Calu3 (cell line): ENCODE measurements around the gene ACKR1. TPM values are rescaled to one million over a fixed set of nuclear protein-coding genes. Genes with fewer than 3 reads are reported as not detected.

ENCODE experiments used
- BruUV-seq: library from RNA; stranded (reverse); fragments of 400-500 nt; replicated peaks from 2 replicates; lab custom pipeline; 2021; lab: Mats Ljungman, UMichigan
- CTCF ChIA-PET: fragments of 300-600 bp; sonication (Branson Sonifier 250); formaldehyde crosslinking; loops from one replicate; lab custom pipeline; 2022; ENCODE audit warnings: antibody characterized with exemption; lab: Charles Lee
- DNase-seq: peaks from one replicate; pipeline ENCODE4 v3.0.0; 2022
- H3K27ac Mint-ChIP-seq: one replicate; pipeline ENCODE4 v1.8.0; 2022; ENCODE audit warnings: mixed read lengths; ENCODE audit not compliant: unreplicated experiment
- H3K27me3 Mint-ChIP-seq: one replicate; pipeline ENCODE4 v1.8.0; 2022; ENCODE audit warnings: mixed read lengths; ENCODE audit not compliant: unreplicated experiment
- H3K36me3 Mint-ChIP-seq: one replicate; pipeline ENCODE4 v1.8.0; 2022; ENCODE audit warnings: mild to moderate bottlenecking, moderate library complexity, mixed read lengths; ENCODE audit not compliant: insufficient read depth, unreplicated experiment
- H3K4me1 Mint-ChIP-seq: one replicate; pipeline ENCODE4 v1.8.0; 2022; ENCODE audit warnings: mild to moderate bottlenecking, low read depth, mixed read lengths; ENCODE audit not compliant: unreplicated experiment
- H3K4me3 Mint-ChIP-seq: one replicate; pipeline ENCODE4 v1.8.0; 2022; ENCODE audit warnings: mild to moderate bottlenecking, low read depth, moderate library complexity, mixed read lengths; ENCODE audit not compliant: unreplicated experiment
- H3K9me3 Mint-ChIP-seq: one replicate; pipeline ENCODE4 v1.8.0; 2022; ENCODE audit warnings: low read depth, mixed read lengths; ENCODE audit not compliant: unreplicated experiment
- intact Hi-C: fragments of 100-400 bp; cut with micrococcal nuclease; formaldehyde crosslinking; loops from one replicate; pipeline ENCODE4 v1.10.0; 2022; ENCODE audit not compliant: unreplicated experiment
- total RNA-seq: library from RNA; stranded (reverse); gene quantifications from 2 replicates; pipeline ENCODE4 v1.2.3, GENCODE V29; 2022
- TF ChIP-seq, protein P1 (sequence below): fragments of 200-600 bp; IDR thresholded peaks from one replicate; pipeline ENCODE4 v1.8.0; 2022; ENCODE audit warnings: antibody characterized with exemption; ENCODE audit not compliant: unreplicated experiment

The ACKR1 gene
- total RNA-seq, 1 experiment from 2014 or later = not detected

GRCh38 chr1:159181328-159182024 is 23.2 kb upstream of the ACKR1 start:
- no TSS peak for BruUV-seq
- no peak for DNase-seq
- CTCF ChIA-PET = no interaction called here
- Mint-ChIP-seq H3K4me1 (no peaks in the 10 kb centered on the region), H3K4me3 (no peak overlapping the region), H3K27me3 (peaks cover 81% of the 10 kb centered on the region), H3K9me3 (no peaks in the 10 kb centered on the region), H3K27ac (no peak overlapping the region), H3K36me3 (no peaks in the 10 kb centered on the region)
- intact Hi-C loops = no loop called here
- TF ChIP-seq, protein P1, sequence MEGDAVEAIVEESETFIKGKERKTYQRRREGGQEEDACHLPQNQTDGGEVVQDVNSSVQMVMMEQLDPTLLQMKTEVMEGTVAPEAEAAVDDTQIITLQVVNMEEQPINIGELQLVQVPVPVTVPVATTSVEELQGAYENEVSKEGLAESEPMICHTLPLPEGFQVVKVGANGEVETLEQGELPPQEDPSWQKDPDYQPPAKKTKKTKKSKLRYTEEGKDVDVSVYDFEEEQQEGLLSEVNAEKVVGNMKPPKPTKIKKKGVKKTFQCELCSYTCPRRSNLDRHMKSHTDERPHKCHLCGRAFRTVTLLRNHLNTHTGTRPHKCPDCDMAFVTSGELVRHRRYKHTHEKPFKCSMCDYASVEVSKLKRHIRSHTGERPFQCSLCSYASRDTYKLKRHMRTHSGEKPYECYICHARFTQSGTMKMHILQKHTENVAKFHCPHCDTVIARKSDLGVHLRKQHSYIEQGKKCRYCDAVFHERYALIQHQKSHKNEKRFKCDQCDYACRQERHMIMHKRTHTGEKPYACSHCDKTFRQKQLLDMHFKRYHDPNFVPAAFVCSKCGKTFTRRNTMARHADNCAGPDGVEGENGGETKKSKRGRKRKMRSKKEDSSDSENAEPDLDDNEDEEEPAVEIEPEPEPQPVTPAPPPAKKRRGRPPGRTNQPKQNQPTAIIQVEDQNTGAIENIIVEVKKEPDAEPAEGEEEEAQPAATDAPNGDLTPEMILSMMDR = no peak

GRCh38 chr1:159184201-159184600 is 20.5 kb upstream of the ACKR1 start:
- intact Hi-C loops = no loop called here
- H3K27ac Mint-ChIP-seq = no peak overlapping the region
- no peaks in the 10 kb centered on the region for H3K9me3 Mint-ChIP-seq
- H3K4me1 Mint-ChIP-seq = no peaks in the 10 kb centered on the region
- no peak for DNase-seq
- no peak overlapping the region for H3K4me3 Mint-ChIP-seq
- CTCF ChIA-PET = no interaction called here
- H3K36me3 Mint-ChIP-seq = no peaks in the 10 kb centered on the region
- H3K27me3 Mint-ChIP-seq = peaks cover 93% of the 10 kb centered on the region
- TF ChIP-seq, protein P1 = no peak
- BruUV-seq = no TSS peak

DNA sequence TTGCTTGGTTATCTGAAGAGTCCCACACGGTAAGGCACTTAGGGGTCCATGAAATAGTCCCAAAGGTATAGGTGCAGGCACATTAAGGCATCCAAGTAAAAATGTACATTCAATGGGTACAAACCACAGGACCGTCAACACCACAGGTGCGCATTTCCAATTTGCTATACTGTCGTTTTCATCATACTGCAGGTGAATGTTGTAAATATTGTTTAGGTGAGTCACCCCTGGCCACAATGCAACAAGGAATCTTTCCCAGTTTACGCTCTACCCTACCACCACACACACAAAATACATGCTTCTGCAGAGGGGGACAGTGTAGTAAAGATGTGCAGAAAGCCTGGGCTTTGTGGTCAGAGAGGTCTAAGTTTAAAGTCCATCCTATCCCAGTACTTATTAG is 19.6 kb upstream of the ACKR1 start:
- H3K27me3 Mint-ChIP-seq = peaks cover 93% of the 10 kb centered on the region
- BruUV-seq = no TSS peak
- DNase-seq = no peak
- TF ChIP-seq, protein P1 = no peak
- no peak overlapping the region for H3K4me3 Mint-ChIP-seq
- CTCF ChIA-PET = no interaction called here
- H3K9me3 Mint-ChIP-seq = no peaks in the 10 kb centered on the region
- no peaks in the 10 kb centered on the region for H3K36me3 Mint-ChIP-seq
- H3K27ac Mint-ChIP-seq = no peak overlapping the region
- no peaks in the 10 kb centered on the region for H3K4me1 Mint-ChIP-seq
- intact Hi-C loops = no loop called here

GRCh38 chr1:159187033-159187432 is 17.6 kb upstream of the ACKR1 start:
- H3K4me3 Mint-ChIP-seq = no peak overlapping the region
- BruUV-seq = no TSS peak
- no peak overlapping the region for H3K27ac Mint-ChIP-seq
- CTCF ChIA-PET = no interaction called here
- intact Hi-C loops = no loop called here
- H3K36me3 Mint-ChIP-seq = no peaks in the 10 kb centered on the region
- DNase-seq = no peak
- H3K27me3 Mint-ChIP-seq = peaks cover 93% of the 10 kb centered on the region
- TF ChIP-seq, protein P1 = no peak
- no peaks in the 10 kb centered on the region for H3K4me1 Mint-ChIP-seq
- no peaks in the 10 kb centered on the region for H3K9me3 Mint-ChIP-seq
